Right hindlimb (tissue), 1 donor: ENCODE data around the gene CAPN15.
A peak's percentile ranks its signal among the peaks of the same experiment; 100 is the strongest.
"Not testable (repeated sequence)": the region's sequence is repeated elsewhere in the genome, so short reads cannot be mapped to it uniquely, and the experiment has no call there.

Source experiments
- DNase-seq: peaks from one replicate; pipeline ENCODE4 v3.0.0-alpha.2; 2018

The CAPN15 gene

DNA sequence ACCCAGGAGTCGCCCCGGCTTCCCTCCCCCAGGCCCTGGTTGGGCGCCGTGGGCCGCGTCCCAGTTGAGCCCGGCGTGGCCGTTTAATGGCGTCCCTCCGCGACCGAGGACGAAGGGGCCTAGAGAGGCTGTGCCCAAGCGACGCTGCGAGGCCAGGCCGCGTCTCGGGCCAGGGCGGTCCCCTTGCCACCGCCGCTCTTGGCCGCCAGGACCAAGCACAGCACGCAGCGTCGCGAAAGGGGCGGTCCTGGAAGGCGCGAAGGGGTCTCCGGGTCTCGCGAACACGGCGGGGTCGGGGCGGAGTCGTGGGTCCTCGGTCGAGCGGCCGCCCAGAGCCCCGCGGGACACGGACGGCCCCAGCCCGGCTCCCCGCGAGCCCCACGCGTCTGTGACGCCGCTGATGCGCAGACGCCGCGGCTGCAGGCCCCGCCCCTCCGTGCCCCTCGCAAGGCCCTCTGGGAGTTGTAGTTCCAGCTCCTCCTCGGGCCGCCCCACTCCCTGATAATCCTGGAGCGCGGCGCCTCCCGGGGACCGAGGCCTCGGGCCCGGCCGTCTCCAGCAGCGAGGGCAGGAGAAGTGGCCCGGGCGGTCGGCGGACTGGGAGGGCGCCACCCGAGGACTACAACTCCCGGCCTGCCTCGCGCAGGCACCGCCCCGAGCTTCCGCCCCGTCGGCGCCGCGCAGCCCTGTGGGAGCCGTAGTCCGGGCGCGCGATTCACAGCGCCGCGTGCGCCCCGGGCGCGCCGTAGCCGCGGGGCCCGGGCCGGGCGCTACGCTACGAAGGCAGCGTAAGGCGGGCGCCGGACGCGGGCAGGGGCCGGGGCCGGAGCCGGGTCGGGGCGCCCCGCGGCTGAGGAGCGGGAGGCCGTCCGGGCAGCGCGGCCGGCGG, at the start of gene CAPN15:
Gene CAPN15 (plus strand): TSS at position 698 of the 889 bp plus-strand sequence. CDS start 19,127 bp downstream, outside the sequence.
- DNase-seq: peak; percentile 93

DNA sequence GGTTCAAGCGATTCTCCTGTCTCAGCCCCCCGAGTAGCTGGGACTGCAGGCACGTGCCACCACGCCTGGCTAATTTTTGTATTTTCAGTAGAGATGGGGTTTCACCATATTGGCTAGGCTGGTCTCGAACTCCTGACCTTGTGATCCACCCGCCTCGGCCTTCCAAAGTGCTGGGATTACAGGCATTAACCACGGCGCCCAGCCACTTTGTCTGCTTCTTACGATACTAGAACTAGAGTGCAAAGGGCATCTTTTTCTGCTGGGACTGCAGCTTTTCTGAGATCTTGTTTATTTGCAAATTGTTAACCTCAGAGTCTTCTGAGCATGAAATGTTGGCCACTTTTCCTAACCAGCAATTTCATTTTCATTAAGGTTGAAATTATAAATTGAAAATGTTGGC, 49.2 kb upstream of the CAPN15 start:
- not testable (repeated sequence) for DNase-seq

DNA sequence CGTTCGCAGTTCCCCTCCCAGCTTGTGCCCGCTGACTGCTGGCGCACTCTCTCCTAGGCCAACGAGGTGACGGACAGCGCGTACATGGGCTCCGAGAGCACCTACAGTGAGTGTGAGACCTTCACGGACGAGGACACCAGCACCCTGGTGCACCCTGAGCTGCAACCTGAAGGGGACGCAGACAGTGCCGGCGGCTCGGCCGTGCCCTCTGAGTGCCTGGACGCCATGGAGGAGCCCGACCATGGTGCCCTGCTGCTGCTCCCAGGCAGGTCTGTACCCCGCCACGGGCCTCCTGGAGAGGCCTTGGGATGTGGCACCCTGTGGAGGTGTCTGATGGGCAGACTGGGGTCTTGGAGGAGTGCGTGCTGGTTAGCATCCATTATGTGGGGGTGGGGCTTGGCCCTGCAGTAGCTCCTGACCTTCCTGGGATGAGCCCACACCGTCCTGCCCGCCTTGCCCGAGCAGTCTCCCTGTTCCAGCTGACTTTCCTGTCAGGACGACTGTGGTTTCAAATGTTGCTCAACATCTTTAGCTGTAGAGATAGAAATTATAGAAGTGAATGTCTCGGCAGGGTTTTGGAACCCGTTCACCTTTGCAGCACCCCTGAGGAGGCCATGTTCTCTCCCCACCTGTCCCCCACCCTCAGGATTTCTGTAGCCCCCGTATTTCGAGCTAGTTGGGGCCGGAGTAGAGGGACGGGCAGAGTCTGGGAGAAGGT, 44.9 kb upstream of the CAPN15 start:
- no peak for DNase-seq

DNA sequence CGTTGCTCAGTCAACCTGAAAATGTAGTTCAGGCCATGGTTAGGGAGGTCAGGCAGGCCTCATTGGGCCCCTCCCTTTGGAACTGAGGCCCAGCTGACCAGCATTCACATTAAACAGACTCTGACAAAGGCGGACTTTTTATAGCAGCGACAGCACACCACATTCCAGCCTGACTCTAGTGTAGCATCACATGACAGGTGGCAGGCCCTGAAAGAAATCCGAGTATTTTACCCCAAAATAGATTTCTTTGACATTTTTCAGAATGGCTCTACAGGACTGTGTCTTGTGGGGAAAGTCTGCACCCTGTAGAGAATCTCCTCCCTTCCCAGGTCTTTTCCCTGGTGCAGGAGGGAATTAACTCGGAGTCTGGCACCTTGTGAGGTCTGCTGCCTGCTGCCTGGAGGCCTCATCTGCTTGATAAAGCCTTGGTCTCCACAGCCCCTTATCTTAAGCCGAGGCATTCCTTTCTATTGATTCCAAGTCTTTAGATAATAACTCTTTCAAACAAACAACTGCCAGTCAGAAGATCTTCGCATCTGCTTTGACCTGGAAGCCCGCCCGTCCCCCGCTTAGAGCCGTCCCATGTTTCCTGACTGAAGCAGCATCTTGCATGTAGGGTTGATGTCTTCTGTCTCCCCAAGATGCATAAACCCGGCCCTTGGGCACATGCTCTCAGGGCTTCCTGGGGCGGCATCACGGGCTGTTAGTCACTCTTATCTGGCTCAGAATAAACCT, 44.0 kb upstream of the CAPN15 start:
- DNase-seq: no peak

DNA sequence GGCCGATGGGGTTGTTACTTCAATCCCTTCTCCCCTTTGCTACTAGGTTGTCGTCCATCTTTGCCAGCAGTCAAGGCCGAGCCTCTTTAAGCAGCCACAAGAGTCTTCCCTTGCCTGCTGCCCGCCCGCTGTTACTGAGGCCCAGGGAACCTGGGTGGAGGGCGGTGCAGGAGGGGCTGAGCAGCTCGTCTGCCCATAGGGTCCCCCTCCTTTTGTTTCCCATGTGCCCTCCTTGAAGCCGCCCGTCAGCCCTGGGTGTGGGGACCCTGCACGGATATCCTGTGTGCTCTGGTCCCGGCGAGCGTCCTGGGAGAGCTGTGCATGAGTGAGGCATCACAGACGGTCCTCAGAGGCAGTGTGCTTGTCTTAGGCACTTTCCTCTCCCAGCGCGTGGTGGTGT, 37.9 kb upstream of the CAPN15 start:
- no peak for DNase-seq

DNA sequence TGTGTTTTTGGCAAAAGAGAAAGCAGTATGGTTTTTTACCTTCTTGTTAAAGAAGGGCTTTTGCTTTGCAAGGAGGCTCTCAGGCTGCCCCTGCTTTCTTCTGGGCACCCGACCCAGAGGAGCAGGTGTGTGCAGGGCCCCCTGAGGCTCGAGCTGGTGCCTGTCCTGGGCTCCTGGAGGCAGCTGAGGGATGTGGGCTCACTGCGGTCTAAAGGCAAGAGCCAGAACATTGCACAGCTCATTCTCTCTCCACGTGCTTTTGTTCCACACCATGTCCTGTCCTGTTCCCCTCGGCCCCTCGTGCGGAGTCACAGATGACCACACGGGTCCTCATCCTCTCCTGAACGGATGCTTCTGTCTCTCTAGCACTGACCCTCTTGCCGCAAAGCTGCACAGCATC, 36.7 kb upstream of the CAPN15 start:
- DNase-seq: no peak

DNA sequence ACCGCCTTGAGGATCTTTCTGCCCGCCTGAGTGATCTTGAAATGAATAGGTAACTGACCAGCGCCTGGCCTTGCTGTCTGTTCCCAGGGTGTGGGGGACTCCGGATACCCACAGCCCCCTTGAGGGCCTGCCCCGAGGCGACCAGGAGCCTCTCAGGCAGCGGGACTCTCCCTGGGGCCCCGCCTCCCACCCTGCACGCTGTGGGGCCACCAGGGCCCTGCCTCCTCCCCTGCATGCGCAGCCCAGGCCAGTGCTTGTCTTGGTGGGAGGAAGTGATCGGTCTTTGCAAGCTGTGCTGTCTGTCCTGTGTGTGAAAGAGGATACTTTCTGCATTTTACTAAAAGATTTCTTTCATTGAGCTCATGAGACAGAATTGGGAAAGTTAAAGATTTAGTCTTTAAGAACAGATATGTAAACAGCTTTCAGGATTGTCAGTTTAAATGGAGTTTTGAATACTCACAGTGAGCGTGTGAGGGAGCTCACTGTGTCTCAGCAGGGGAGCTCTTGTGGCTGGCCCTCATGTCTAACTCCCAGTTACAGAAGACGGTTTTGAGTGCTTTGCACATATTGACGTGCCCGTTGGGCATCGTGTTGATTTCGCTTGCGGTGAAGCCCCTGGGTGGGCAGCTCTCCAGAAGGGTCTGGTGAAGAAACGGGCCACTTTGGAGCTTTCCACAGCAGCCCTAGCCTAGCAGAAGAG, 36.1 kb upstream of the CAPN15 start:
- no peak for DNase-seq

DNA sequence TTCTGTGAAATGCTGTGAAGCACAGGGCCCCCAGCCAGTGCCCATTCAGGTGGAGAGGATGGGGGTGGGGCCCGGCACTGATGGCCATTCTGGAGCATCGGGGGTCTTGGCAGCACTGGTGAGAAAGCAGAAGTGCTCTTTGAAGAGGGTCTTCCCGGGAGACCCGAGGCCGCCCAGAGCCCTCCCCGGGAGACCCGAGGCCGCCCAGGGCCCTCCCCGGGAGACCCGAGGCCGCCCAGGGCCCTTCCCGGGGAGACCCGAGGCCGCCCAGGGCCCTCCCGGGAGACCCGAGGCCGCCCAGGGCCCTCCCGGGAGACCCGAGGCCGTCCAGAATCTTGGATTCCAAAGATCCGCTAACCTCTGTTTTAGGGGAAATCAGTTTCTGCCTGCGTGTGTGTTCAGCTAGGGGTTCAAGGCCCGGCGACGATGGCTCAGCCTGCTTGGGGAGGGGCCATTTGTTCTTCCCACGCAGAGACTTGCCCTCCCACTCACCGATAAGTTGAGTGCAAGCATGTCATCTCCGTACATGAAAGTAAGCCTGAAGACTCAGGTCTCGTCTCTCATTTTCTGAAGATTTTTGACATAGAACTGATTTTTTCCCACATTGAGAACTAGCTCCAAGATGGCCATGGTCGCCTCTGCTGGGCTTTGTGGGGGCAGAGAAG, 35.2 kb upstream of the CAPN15 start:
- peak; percentile 48 for DNase-seq

DNA sequence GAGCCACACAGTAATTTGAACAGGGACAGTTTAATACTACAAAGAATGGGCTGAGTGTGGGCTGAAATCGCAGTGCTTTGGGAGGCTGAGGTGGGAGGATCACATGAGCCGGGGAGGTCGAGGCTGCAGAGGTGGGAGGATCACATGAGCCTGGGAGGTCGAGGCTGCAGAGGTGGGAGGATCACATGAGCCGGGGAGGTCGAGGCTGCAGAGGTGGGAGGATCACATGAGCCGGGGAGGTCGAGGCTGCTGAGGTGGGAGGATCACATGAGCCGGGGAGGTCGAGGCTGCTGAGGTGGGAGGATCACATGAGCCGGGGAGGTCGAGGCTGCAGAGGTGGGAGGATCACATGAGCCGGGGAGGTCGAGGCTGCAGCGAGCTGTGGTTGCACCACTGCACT, 32.8 kb upstream of the CAPN15 start:
- DNase-seq: not testable (repeated sequence)

DNA sequence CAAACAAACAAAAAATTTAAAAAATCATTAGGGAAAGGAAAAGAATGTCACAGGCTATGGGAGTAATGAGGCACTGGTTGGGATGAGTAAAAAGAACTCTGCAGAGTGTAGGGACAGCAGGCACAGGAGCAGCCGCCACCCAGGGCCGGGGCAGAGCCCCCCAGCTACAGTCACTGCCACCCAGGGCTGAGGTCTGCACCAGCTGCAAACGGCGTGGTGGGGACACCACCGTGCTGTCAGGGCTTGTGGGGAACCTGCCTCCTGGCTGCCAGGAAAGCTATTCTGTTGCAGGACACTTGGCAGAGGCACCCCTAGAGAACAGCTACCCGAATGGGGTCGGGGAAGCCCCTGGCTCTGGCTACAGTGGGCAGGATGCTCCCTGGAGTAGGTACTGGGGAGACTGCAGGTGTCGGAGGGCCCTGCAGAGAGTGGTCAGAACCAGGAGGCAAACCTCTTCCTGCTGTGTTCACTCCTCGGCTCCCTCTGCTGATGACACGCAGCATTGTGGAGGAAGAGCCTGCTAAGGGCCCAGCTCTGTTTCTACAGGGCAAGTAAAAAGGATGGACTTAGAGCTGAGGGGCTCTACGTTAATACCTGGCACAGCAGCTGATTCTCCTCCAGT, 32.3 kb upstream of the CAPN15 start:
- no peak for DNase-seq

DNA sequence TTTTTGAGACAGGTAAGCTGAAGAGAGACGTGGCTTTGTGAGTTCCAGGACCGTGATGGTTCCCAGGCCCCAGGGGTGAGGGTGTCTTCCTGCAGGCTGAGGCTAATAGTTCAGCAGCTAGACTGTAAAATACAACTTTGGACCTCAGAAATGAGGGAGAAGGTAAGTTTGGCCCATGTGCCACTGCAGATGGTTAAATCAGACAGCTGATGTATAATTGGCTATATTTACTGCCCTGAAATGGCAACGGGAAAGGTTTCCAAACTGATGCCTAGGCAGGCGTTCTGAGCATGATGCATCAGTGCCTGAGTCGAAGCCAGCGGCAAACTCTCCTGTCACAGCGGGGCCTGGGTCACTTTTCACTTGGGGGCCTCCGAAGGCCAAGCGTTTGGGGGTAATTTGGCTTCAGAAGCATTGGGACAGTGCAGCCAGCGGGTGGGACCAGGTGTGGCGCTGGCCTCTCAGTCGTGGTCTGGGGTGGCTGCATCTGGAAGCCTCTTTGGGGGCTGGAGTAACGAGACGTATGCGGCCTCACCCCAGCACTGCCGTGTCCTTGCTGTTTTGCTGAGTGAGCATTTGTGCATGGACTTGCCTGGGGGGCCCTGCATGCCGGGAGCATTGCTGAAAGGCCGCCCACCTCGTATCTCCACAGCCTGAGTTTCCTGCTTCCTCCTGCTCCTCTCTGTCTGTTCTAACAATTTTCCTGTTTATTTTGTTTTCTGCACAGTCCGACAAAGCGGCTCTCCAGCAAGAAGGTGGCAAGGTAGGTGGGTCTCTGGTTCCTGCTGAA, 31.2 kb upstream of the CAPN15 start:
- DNase-seq: no peak

DNA sequence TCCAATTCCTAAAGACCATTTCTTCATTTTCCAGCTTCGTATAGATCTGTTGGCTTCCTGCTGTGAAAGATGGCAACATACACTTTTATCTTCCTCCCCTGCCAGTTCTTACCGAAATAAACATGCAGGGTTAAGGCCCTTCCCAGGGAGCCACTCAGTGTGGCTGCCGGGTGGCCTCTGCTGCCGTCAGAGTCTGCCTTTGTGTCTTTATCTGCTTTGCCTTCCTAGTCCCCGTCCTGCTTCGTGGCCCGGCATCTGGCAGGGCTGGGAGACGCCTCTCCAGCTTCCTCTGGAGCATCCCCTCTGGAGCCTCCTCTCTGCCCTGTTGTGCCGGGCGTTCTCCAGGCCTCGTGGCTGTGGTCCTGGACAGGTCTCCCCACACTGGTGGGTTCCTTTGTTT, 30.3 kb upstream of the CAPN15 start:
- DNase-seq: no peak

DNA sequence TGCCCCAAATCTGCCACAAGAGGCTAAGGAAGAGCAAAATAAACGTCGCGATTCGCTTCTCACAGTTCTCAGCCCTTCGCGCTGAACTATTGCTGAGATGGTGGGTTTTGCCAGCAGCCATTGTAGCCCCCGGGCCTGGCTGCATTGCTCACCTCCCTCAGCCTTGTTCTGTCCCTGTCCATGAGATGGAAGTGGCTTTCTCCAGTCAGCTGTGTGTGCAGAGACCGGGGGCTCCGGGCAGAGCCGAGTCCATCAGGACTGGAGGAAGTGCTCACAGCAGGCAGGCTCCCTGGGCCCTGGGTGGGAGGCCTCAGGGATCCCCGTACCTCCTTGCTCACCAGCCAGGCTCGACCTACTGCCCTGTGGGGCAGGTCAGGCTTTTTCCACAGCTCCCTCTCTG, 27.6 kb upstream of the CAPN15 start:
- DNase-seq: no peak

DNA sequence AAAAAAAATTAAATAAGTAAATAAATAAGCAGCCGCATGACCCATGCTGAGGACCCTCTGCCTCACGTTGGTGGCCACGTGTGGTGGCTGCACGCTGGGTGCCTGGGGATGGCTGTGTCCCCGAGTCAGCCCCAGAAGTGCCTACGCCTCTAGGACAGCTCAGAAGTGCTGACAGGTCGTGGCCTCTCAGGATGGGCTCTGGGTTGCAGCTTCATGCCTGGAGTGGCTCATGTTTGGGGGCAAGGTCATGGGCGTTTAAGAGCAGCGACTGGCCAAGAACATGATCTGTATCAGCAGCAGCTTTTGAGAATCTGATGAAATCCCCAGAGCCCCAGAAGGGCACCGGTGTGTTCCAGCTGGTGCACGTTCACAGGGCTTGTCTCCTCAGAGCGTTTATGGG, 26.8 kb upstream of the CAPN15 start:
- no peak for DNase-seq

DNA sequence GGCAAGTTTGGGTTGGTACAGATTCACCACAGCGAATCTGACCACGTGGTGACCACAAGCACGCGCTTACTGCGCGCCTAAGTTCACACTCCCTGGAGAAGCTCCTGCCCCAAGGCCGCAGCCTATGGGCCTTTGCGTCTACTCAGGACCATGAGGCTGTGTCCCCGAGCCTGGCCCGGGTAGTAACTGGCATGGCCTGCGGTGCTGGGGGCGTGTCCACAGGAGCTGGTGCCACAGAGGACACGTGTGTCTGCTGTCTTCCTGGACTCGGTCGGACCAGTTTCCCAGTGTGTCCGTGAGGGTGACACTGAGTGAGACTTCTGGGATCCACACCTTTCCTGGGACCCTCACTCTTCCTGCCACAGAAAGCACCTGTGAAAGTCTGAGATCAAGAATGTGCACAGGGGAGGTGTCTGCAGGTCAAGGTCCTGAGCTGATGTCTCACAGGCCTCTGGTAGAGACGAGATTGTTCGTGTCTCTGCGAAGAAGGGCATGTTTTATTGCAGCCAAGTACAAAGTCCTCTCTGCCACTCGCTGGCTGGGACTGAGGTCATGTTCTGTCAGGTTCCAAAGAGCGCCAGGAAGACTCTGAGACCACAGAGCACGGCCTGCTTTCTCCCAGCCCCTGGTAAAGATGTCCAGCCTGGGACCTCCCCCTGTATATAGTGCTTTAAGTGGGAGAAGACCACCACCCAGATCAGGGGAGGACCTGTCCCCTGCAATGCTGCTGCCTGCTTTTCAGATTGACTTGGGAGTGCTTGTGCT, 25.2 kb upstream of the CAPN15 start:
- no peak for DNase-seq

DNA sequence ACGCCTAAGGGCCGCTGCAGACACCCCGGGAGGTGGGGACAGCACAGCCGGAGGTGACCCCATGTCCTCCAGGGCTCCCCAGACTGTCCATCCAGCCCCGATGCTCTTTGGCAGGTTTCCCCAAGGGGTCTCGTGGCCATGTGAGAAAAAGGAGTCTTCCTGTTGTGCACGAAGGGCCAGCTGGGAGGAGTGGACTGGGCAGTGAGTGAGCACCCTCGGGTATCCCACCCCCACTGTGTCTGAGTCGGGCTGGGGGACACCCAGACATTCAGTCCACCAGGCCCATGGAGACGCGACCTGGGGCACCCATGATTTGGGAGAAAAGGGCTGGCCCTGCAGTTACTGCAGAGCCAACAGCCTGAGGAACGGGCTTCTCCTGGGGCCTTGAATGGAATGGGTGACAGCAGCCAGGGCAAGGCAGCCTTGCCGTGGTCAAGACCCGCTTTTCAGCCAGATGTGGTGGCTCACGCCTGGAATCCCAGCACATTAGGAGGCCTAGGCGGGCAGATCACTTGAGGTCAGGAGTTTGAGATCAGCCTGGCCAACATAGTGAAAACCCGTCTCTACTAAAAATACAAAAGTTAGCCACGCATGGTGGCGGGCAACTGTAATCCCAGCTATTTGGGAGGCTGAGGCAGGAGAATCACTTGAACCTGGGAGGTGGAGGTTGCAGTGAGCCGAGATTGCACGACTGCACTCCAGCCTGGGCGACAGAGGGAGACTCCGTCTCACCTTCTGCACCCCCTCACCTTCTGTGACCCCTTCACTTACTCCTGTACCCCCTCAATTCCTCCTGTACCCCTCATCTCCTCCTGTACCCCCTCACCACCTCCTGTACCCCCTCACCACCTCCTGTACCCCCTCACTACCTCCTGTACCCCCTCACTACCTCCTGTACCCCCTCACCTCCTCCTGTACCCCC, 24.1 kb upstream of the CAPN15 start:
- no peak for DNase-seq

DNA sequence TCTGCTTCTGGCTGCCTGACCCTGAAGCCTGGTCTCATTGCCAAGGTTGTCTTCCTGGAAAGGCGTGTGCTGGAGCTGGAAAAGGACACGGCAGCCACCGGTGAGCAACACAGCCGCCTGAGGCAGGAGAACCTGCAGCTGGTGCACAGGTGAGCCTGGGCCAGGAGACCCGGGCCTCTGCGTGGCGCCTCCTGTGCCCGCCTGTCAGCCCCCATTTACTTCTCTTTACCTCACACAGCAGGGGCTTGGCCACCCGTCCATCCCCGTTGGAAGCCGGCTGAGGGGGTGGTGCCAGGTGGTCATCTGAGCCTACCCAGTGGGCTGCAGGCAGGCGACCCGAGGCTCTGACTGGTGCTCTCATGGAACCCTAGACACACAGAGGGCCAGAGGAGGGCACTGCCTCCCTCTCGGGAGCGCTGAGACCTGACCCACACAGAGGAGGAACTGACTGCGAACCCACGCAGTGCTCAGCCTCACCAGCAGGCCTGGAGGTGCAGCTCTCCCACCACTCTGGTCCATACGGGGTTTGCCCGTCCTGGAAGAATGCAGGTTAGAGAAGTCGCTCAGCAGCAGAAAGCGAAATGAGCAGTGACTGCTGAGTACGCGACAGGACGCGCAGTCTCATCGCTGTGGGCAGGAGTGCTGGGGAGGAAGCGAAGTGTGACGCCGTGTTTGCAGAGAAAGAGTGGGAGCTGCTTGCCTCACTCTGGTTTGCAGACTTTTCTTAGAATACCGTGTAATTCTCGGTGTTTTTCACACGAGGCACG, 21.9 kb upstream of the CAPN15 start:
- no peak for DNase-seq

DNA sequence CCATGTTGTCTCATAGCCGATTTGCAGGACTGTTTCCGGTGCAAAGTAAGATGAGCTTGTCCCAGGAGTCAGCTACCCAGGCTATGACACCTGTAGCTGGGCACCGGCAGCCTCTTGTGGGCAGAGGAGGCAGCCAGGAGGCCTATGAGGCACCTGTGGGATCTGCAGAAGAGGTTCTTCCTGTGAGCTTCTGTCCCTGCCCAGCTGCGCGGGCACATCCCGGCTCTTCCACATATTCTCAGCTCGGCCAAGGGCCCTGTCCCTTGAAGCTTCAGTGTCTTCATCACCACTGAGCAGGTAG, 21.3 kb upstream of the CAPN15 start:
- no peak for DNase-seq
